Uterus (tissue), 4 donors: ENCODE data around the gene SLC25A48. TPM values are rescaled to one million over a fixed set of nuclear protein-coding genes. Genes with fewer than 3 reads are reported as not detected.

Experiments used
- DNase-seq, 2 donors: peaks; one replicate each; pipeline ENCODE4 v3.0.0-alpha.2; 2019 to 2020
- H3K27ac ChIP-seq, 2 donors: fragments of 200-600 bp; sonication (generic); 1 replicate in 1 of 2; 2 replicates in 1 of 2; pipeline ENCODE4 v1.5.1; 2016 to 2018
- H3K27me3 ChIP-seq, 2 donors: fragments of 200-600 bp; sonication (generic); one replicate each; pipeline ENCODE4 v1.5.1; 2018 to 2019; ENCODE audit warnings: control low read depth in 1 of 2
- H3K36me3 ChIP-seq, 2 donors: fragments of 200-600 bp; sonication (generic); one replicate each; pipeline ENCODE4 v1.5.1; 2019; ENCODE audit warnings: control low read depth in 1 of 2
- H3K4me1 ChIP-seq, 2 donors: fragments of 200-600 bp; sonication (generic); one replicate each; pipeline ENCODE4 v1.5.1; 2018 to 2019; ENCODE audit warnings: control low read depth in 1 of 2
- H3K4me3 ChIP-seq, 2 donors: fragments of 200-600 bp; sonication (generic); 1 replicate in 1 of 2; 2 replicates in 1 of 2; pipeline ENCODE4 v1.5.1; 2018 to 2019; ENCODE audit warnings: mild to moderate bottlenecking in 1 of 2
- H3K9me3 ChIP-seq, 2 donors: fragments of 200-600 bp; sonication (generic); one replicate each; pipeline ENCODE4 v1.5.1; 2019; ENCODE audit warnings: control low read depth in 1 of 2
- CTCF ChIP-seq, 4 experiments: fragments of 200-600 bp in 2 of 4; fragments of 450-650 bp in 2 of 4; sonication (generic) in 2 of 4; IDR thresholded peaks; one replicate each; pipeline ENCODE4 v1.5.1; 2016 to 2019; ENCODE audit warnings: antibody characterized with exemption in 4 of 4, mild to moderate bottlenecking in 2 of 4, moderate library complexity in 1 of 4
- POLR2A ChIP-seq, 2 donors: fragments of 450-650 bp; IDR thresholded peaks; one replicate each; pipeline ENCODE4 v1.6.1; 2016; ENCODE audit warnings: antibody characterized with exemption in 2 of 2, mild to moderate bottlenecking in 1 of 2, moderate library complexity in 1 of 2
- intact Hi-C: fragments of 100-400 bp; cut with DNase I; formaldehyde crosslinking; loops from one replicate; pipeline ENCODE4 v1.15.1; 2023; ENCODE audit warnings: low total_unique reads
- total RNA-seq, 4 donors: library from RNA; depleted of rRNA in 3 of 4; stranded (reverse); fragments of >200 nt in 3 of 4; gene quantifications; one replicate each; pipeline versions ENCODE4 v1.1.0 to v1.2.4, GENCODE V29; 2014 to 2023
- donor health status: DM: yes; HTN: yes; CAD: no.

SLC25A48 gene
- total RNA-seq, 4 donors from 2014 or later: 0.14 TPM; not detected in 3

GRCh38 chr5:135826221-135826525 is 8.3 kb upstream of the SLC25A48 start:
- intact Hi-C loops: no loop called here

GRCh38 chr5:135826994-135827671 is 7.3 kb upstream of the SLC25A48 start:
- TF ChIP-seq POLR2A (IDR thresholded peaks at IDR 0.05) (no peak), CTCF (IDR thresholded peaks at IDR 0.05) (no peak)
- H3K27me3 ChIP-seq: no peaks in the 10 kb centered on the region
- intact Hi-C loops: no loop called here

More at GRCh38 chr5:135826221-135826525, 8.3 kb upstream of the SLC25A48 start:
- Histone ChIP-seq H3K9me3 (no peaks in the 10 kb centered on the region), H3K27ac (no peak overlapping the region), H3K4me1 (no peaks in the 10 kb centered on the region), H3K4me3 (no peak overlapping the region), H3K27me3 (no peaks in the 10 kb centered on the region), H3K36me3 (no peaks in the 10 kb centered on the region)
- TF ChIP-seq POLR2A (IDR thresholded peaks at IDR 0.05): no peak
- no peak for TF ChIP-seq CTCF (IDR thresholded peaks at IDR 0.05)
- DNase-seq: no peak

GRCh38 chr5:135827965-135828781 is 6.3 kb upstream of the SLC25A48 start:
- Histone ChIP-seq H3K4me1 (no peaks in the 10 kb centered on the region), H3K9me3 (no peaks in the 10 kb centered on the region), H3K27ac (no peak overlapping the region), H3K4me3 (no peak overlapping the region), H3K36me3 (no peaks in the 10 kb centered on the region), H3K27me3 (no peaks in the 10 kb centered on the region)
- intact Hi-C loops: no loop called here
- TF ChIP-seq POLR2A (IDR thresholded peaks at IDR 0.05) (no peak), CTCF (IDR thresholded peaks at IDR 0.05) (no peak)
- no peak for DNase-seq

More at GRCh38 chr5:135826994-135827671, 7.3 kb upstream of the SLC25A48 start:
- Histone ChIP-seq H3K4me3 (no peak overlapping the region), H3K36me3 (no peaks in the 10 kb centered on the region), H3K27ac (no peak overlapping the region), H3K4me1 (no peaks in the 10 kb centered on the region), H3K9me3 (no peaks in the 10 kb centered on the region)
- DNase-seq: no peak

GRCh38 chr5:135828782-135829127 is 5.7 kb upstream of the SLC25A48 start:
- no peaks in the 10 kb centered on the region for H3K4me1 ChIP-seq
- no peaks in the 10 kb centered on the region for H3K36me3 ChIP-seq
- H3K4me3 ChIP-seq: no peak overlapping the region
- TF ChIP-seq POLR2A (IDR thresholded peaks at IDR 0.05) (no peak), CTCF (IDR thresholded peaks at IDR 0.05) (no peak)
- H3K9me3 ChIP-seq: no peaks in the 10 kb centered on the region
- DNase-seq: no peak
- no peak overlapping the region for H3K27ac ChIP-seq
- H3K27me3 ChIP-seq: no peaks in the 10 kb centered on the region
- intact Hi-C loops: no loop called here

GRCh38 chr5:135829179-135829578 is 5.3 kb upstream of the SLC25A48 start:
- Histone ChIP-seq H3K27me3 (no peaks in the 10 kb centered on the region), H3K4me1 (no peaks in the 10 kb centered on the region), H3K36me3 (no peaks in the 10 kb centered on the region), H3K27ac (no peak overlapping the region), H3K4me3 (no peak overlapping the region), H3K9me3 (no peaks in the 10 kb centered on the region)
- TF ChIP-seq CTCF (IDR thresholded peaks at IDR 0.05) (no peak), POLR2A (IDR thresholded peaks at IDR 0.05) (no peak)
- DNase-seq: no peak
- intact Hi-C loops: no loop called here
